Measurements from ENCODE around the gene GMDS. TPM values are rescaled to one million over a fixed set of nuclear protein-coding genes. Genes with fewer than 3 reads are reported as not detected.

GMDS gene
- total RNA-seq, 4 donors from 2014 or later = 8.7 to 23.1 (median 18.4) TPM

DNA sequence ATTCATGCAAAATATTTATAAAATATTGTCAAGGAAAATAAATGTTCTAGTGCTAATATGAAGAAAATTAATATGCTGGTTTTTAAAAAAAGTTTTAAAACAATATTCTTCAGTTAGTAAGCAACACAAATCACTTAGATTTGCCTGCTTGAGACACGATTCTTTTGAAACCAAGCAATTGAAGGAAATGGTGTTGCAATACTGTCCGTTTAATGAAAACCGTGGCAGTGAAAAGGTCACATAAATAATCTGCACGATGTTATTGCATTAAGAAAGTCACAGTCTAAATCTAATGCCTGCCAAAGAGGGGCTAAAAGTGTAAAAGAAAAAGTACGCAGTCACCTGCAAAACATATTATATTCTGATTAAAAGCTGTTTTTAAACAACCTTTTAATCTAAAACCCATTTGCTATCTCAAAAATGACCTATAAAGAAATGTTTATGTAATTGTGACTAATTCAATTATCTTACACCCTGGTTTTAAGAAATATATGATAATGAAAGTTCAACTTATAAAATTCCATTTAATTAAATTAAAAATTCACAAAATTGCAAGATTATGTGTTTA lies 143.0 kb downstream of the GMDS start:
- H3K4me3 ChIP-seq (ENCODE audit: low read depth, poor library complexity, severe bottlenecking) = no peak overlapping the region
- WGBS, 2 donors = 77 to 83% methylated on average over 5 of the region's 5 CpGs
- intact Hi-C loops (cut with DNase I; ENCODE audit: low total_unique reads) = loop anchor here (5.0 kb wide), 1 partner anchor 500 kb away; no protein-coding TSS in a partner anchor
- no peak for DNase-seq (ENCODE audit: low spot score in 2 of 2)
- TF ChIP-seq POLR2A (IDR thresholded peaks at IDR 0.05) = no peak
- TF ChIP-seq, protein P1, sequence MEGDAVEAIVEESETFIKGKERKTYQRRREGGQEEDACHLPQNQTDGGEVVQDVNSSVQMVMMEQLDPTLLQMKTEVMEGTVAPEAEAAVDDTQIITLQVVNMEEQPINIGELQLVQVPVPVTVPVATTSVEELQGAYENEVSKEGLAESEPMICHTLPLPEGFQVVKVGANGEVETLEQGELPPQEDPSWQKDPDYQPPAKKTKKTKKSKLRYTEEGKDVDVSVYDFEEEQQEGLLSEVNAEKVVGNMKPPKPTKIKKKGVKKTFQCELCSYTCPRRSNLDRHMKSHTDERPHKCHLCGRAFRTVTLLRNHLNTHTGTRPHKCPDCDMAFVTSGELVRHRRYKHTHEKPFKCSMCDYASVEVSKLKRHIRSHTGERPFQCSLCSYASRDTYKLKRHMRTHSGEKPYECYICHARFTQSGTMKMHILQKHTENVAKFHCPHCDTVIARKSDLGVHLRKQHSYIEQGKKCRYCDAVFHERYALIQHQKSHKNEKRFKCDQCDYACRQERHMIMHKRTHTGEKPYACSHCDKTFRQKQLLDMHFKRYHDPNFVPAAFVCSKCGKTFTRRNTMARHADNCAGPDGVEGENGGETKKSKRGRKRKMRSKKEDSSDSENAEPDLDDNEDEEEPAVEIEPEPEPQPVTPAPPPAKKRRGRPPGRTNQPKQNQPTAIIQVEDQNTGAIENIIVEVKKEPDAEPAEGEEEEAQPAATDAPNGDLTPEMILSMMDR (IDR thresholded peaks at IDR 0.05) = no peak

DNA sequence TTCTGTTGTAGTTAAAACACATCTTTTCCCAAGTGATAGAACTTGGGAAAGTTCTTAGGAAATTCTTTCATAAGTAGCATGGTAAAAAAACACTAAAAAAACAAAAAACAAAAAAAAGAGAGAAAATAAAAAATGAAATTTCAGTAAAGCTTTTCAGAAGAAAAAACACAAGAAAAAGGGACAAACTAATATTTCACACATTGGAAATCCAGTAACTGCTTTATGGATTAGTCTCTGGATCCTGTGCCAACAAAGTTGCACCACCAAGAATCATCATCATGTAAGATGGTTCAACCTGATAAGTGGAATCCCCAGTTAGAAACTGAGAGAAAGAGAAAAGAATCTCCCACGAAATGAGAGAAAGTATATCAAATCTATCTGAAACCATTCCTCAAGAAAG lies 144.2 kb downstream of the GMDS start:
- H3K4me3 ChIP-seq (ENCODE audit: low read depth, poor library complexity, severe bottlenecking) = no peak overlapping the region
- intact Hi-C loops (cut with DNase I; ENCODE audit: low total_unique reads) = loop anchor here (5.0 kb wide), 1 partner anchor 499 kb away; no protein-coding TSS in a partner anchor
- 89 to 92% methylated on average over 1 of the region's 1 CpG for WGBS, 2 donors
- TF ChIP-seq, protein P1 (IDR thresholded peaks at IDR 0.05) = no peak
- TF ChIP-seq POLR2A (IDR thresholded peaks at IDR 0.05) = no peak
- no peak for DNase-seq (ENCODE audit: low spot score in 2 of 2)

DNA sequence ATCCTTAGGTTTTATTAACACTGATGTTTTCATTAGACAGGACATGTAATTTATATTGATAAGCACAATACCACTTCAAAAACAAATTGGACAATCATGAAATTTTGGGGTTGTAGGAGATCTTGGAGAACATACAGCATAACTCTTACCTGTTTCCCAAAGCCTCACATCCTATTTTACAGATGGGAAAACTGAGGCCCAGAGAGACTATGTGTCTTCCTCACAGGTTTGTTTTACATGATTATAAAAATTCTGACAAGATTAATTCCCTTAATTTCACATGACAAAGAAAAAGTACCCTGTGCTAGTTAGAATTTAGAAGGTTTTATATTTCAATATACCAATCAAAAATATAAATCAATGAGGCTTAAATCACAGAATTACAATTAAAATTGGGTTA lies 145.5 kb downstream of the GMDS start:
- no peak for DNase-seq (ENCODE audit: low spot score in 2 of 2)
- H3K4me3 ChIP-seq (ENCODE audit: low read depth, poor library complexity, severe bottlenecking) = no peak overlapping the region
- intact Hi-C loops (cut with DNase I; ENCODE audit: low total_unique reads) = loop anchor here (5.0 kb wide), 1 partner anchor 498 kb away; no protein-coding TSS in a partner anchor
- no peak for TF ChIP-seq POLR2A (IDR thresholded peaks at IDR 0.05)
- TF ChIP-seq, protein P1 (IDR thresholded peaks at IDR 0.05) = no peak

DNA sequence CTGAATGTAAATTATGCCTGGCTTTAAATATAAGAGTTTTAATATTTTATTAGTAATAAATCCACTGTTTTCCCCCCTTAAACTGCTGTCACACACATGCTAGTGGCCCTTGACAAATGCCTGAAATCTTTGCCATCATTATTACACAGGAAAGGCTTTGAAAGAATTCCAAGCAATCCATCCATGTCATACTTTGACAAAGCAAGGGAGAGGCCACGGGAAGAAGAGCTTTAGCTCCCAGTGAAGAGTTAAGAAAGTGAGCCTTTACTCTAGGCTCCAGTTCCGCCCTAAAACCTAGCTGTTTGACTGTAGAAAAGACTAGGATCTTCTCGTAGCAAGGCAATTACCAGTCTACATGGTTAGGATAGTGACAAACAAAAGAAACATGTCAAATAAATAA lies 147.9 kb downstream of the GMDS start:
- no peak for DNase-seq (ENCODE audit: low spot score in 2 of 2)
- intact Hi-C loops (cut with DNase I; ENCODE audit: low total_unique reads) = no loop called here
- WGBS, 2 donors = 85 to 87% methylated on average over 3 of the region's 3 CpGs
- TF ChIP-seq POLR2A (IDR thresholded peaks at IDR 0.05) = no peak
- TF ChIP-seq, protein P1 (IDR thresholded peaks at IDR 0.05) = no peak
- no peak overlapping the region for H3K4me3 ChIP-seq (ENCODE audit: low read depth, poor library complexity, severe bottlenecking)

DNA sequence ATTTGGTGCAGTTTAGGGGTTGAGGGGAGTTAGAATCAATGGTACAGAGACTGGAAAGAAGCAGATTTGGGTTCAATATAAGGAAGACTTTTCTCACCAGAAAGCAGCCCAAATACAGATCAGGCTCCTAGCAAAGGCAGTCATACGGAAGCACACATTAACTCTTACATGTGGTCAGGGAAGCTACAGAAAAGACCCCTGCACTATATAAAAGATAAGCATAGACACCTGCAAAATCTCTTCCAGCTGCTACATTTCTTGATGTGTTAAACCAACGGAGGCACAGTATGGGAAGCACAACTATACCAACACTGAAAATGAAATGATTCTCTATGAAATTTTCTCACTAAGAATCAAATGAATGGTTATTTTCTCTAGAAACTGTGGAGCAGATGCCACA lies 150.8 kb downstream of the GMDS start:
- DNase-seq (ENCODE audit: low spot score in 2 of 2) = no peak
- TF ChIP-seq, protein P1 (IDR thresholded peaks at IDR 0.05) = no peak
- no peak for TF ChIP-seq POLR2A (IDR thresholded peaks at IDR 0.05)
- WGBS, 2 donors = 97% methylated on average over 2 of the region's 2 CpGs
- intact Hi-C loops (cut with DNase I; ENCODE audit: low total_unique reads) = no loop called here
- no peak overlapping the region for H3K4me3 ChIP-seq (ENCODE audit: low read depth, poor library complexity, severe bottlenecking)
